Measurements from ENCODE around the gene FAAP100.

FAAP100 gene

DNA sequence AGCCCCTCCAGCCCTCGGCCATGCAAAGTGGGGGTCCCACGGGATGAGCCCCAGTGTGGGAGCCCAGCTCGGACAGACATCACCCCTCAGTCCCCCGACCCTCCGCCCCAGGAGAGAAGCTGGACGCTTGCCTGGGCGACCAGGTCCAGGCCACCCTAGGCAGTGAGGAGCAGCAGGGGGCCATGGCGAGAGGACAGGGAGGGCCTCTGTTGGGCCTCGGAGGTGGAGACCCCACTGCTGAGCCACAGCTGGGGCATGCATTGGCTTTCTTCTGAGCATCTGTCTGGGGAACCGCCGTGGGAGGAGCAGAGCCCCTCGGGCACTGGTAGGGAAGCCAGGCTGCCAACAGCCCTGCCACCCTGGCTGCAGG, 52.6 kb downstream of the FAAP100 start:
- H3K9ac ChIP-seq (ENCODE audit: low read depth in 1 of 2, low read length in 2 of 2): no peak overlapping the region
- no peak overlapping the region for H3K27ac ChIP-seq (ENCODE audit: low read depth, low read length)
- H3K27me3 ChIP-seq (ENCODE audit: control insufficient read depth in 1 of 2, insufficient read depth in 2 of 2, low read length in 2 of 2): no peaks in the 10 kb centered on the region
- no peak overlapping the region for H3K4me3 ChIP-seq (ENCODE audit: low read depth in 1 of 2, low read length in 2 of 2)
- no peaks in the 10 kb centered on the region for H3K4me1 ChIP-seq (ENCODE audit: control insufficient read depth in 1 of 2, insufficient read depth in 2 of 2, low read length in 2 of 2)
- H3K9me3 ChIP-seq (ENCODE audit: control insufficient read depth in 1 of 2, low read length in 2 of 2): no peaks in the 10 kb centered on the region
- no peaks in the 10 kb centered on the region for H3K36me3 ChIP-seq (ENCODE audit: control insufficient read depth in 1 of 2, insufficient read depth in 2 of 2, low read length in 2 of 2)

DNA sequence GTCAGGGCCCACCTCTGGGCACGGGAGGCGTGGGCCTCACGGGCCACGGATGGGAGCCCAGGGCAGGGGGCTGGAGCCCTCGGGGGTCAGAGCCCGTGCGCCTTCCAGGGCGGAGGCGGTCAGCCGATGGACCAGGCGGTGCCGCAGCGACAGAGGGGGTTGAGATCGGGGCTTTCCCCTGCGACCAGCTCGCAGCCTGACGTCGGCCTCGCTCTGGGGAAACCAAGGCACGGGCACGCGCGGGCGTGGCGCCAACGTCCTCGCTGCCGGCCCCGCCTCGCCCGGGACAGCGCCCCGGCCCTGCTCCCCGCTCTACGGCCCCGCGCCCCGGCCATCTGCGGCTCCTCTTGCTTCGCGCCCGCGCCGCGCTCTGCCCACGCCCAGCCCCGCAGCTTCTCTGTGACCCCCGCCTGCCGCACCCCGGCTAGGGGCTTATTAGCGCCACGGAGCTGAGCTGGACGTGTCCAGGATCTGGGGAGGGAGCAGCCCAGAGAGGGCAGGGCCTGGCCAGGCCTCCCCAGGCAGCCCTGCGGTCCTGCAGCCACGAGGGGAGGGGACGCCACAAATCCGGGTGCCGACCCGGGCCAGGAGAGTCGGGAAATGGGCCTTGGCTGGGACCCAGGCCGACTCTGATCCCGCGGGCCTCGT, 53.1 kb downstream of the FAAP100 start:
- Histone ChIP-seq H3K4me3 (ENCODE audit: low read depth in 1 of 2, low read length in 2 of 2) (no peak overlapping the region), H3K27me3 (ENCODE audit: control insufficient read depth in 1 of 2, insufficient read depth in 2 of 2, low read length in 2 of 2) (no peaks in the 10 kb centered on the region), H3K27ac (ENCODE audit: low read depth, low read length) (no peak overlapping the region), H3K9me3 (ENCODE audit: control insufficient read depth in 1 of 2, low read length in 2 of 2) (no peaks in the 10 kb centered on the region), H3K4me1 (ENCODE audit: control insufficient read depth in 1 of 2, insufficient read depth in 2 of 2, low read length in 2 of 2) (no peaks in the 10 kb centered on the region), H3K36me3 (ENCODE audit: control insufficient read depth in 1 of 2, insufficient read depth in 2 of 2, low read length in 2 of 2) (no peaks in the 10 kb centered on the region), H3K9ac (ENCODE audit: low read depth in 1 of 2, low read length in 2 of 2) (no peak overlapping the region)

DNA sequence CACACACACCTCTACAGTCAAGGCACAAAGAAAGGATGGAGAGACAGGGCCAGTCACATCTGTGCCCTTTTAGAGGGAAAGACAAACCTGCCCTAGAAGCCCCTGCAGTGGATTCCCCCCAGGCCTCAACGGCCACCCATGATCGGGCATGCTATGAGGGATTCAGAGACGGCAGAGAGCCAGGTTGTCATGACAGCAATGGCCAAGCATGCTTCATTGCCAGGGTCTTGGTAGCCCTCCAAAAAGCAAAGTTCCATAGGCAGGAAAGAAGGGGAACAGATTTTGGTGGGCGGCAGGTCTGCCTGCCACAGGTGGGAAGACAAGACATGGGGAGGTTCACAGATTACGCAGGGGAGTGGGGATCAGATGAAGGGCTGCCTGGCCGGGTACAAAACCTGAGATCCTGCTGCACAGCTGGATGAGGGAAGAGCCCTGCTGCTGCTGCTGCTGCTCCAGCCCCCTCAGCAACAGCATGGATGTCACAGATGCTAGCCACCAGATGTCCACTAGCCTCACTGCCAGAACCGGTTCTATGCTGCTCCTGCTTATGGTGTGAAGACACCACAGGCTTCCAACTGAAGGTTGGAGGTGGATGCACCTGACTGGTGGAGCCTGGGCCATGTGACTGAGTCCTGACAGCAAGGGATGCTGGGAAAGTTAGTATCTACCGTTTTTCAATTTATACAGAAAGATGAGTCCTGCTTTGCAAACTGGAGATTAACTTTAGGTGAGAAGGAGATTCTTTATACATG, 57.4 kb downstream of the FAAP100 start:
- Histone ChIP-seq H3K4me1 (ENCODE audit: control insufficient read depth in 1 of 2, insufficient read depth in 2 of 2, low read length in 2 of 2) (peaks cover 0 to 10% of the 10 kb centered on the region in 2 donors), H3K36me3 (ENCODE audit: control insufficient read depth in 1 of 2, insufficient read depth in 2 of 2, low read length in 2 of 2) (no peaks in the 10 kb centered on the region), H3K9me3 (ENCODE audit: control insufficient read depth in 1 of 2, low read length in 2 of 2) (no peaks in the 10 kb centered on the region), H3K27ac (ENCODE audit: low read depth, low read length) (no peak overlapping the region), H3K27me3 (ENCODE audit: control insufficient read depth in 1 of 2, insufficient read depth in 2 of 2, low read length in 2 of 2) (peaks cover 0 to 2% of the 10 kb centered on the region in 2 donors), H3K9ac (ENCODE audit: low read depth in 1 of 2, low read length in 2 of 2) (no peak overlapping the region), H3K4me3 (ENCODE audit: low read depth in 1 of 2, low read length in 2 of 2) (no peak overlapping the region)

DNA sequence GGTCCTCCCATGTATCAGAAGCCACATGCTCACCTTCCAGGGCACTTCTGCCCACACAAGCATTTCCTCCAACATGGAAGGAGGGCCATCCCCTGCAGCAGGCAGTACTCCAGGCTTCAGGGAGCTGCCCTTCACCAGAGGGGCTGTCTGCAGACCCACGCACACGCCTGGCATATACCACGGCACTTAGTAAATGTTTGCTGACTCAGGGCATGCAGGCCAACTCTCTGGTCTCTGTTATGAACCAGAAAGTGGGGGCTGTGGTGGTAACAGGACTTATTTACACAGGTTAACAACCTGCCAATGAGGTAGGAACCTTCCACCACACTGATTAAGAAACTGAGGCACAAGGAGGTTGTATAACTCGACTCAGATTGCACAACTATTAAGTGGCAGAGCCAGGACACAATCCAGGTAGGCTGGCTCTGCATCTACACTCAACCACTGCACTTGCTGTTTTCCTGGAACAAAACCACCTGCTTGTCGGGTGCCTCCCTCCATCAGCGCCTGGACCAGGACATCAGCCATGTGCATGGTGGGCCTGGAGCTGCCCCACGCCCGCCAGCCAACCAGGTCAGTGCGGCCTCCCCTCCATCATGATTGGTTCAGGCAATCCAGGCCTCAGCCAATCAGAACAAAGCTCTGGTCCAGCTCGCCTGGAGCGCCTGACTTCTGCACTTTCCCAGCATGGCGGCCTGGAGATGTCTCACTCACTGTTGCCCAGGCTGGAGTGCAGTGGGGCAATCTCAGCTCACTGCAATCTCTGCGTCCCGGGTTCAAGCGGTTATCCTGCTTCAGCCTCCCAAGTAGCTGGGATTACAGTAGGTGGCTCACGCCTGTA, 58.7 kb downstream of the FAAP100 start:
- Histone ChIP-seq H3K9ac (ENCODE audit: low read depth in 1 of 2, low read length in 2 of 2) (no peak overlapping the region), H3K27ac (ENCODE audit: low read depth, low read length) (no peak overlapping the region), H3K36me3 (ENCODE audit: control insufficient read depth in 1 of 2, insufficient read depth in 2 of 2, low read length in 2 of 2) (no peaks in the 10 kb centered on the region), H3K9me3 (ENCODE audit: control insufficient read depth in 1 of 2, low read length in 2 of 2) (no peaks in the 10 kb centered on the region), H3K4me1 (ENCODE audit: control insufficient read depth in 1 of 2, insufficient read depth in 2 of 2, low read length in 2 of 2) (peaks cover 4 to 10% of the 10 kb centered on the region in 2 donors), H3K27me3 (ENCODE audit: control insufficient read depth in 1 of 2, insufficient read depth in 2 of 2, low read length in 2 of 2) (peaks cover 0 to 2% of the 10 kb centered on the region in 2 donors), H3K4me3 (ENCODE audit: low read depth in 1 of 2, low read length in 2 of 2) (no peak overlapping the region)

DNA sequence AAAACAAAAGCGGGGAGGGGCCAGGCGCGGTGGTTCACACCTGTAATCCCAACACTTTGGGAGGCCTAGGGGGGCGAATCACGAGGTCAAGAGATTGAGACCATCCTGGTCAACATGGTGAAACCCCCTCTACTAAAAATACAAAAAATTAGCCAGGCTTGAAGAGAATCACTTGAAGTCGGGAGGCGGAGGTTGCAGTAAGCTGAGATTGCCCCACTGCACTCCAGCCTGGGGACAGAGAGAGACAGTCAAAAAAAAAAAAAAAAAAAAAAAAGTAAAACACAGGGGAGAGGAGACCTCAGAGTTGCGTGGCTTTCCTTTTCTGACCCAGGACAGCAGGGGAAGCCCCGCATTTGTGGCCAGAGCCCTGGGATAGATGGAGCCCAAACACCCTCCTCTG, 59.4 kb downstream of the FAAP100 start:
- peaks cover 0 to 2% of the 10 kb centered on the region in 2 donors for H3K27me3 ChIP-seq (ENCODE audit: control insufficient read depth in 1 of 2, insufficient read depth in 2 of 2, low read length in 2 of 2)
- H3K27ac ChIP-seq (ENCODE audit: low read depth, low read length): no peak overlapping the region
- peaks cover 4 to 10% of the 10 kb centered on the region in 2 donors for H3K4me1 ChIP-seq (ENCODE audit: control insufficient read depth in 1 of 2, insufficient read depth in 2 of 2, low read length in 2 of 2)
- no peaks in the 10 kb centered on the region for H3K36me3 ChIP-seq (ENCODE audit: control insufficient read depth in 1 of 2, insufficient read depth in 2 of 2, low read length in 2 of 2)
- no peak overlapping the region for H3K4me3 ChIP-seq (ENCODE audit: low read depth in 1 of 2, low read length in 2 of 2)
- no peaks in the 10 kb centered on the region for H3K9me3 ChIP-seq (ENCODE audit: control insufficient read depth in 1 of 2, low read length in 2 of 2)
- no peak overlapping the region for H3K9ac ChIP-seq (ENCODE audit: low read depth in 1 of 2, low read length in 2 of 2)

DNA sequence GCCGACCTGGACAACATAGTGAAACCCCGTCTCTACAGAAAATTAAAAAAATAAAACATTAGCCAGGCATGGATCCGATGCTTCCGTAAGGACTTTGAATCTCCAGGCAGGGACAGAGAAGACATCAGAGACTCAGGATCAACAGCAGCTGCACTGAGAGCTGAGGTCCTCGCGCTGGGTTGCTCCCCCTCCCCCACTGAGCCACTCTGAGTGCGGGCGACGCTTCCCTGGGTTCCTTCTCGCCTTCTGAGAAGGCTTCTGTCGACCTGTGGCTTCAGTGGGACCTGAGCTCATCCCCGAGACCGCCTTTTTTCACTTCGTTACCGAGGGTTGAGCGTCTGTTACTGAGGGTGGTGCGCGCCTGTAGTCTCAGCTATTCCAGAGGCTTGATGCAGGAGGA, 60.0 kb downstream of the FAAP100 start:
- Histone ChIP-seq H3K9me3 (ENCODE audit: control insufficient read depth in 1 of 2, low read length in 2 of 2) (no peaks in the 10 kb centered on the region), H3K4me1 (ENCODE audit: control insufficient read depth in 1 of 2, insufficient read depth in 2 of 2, low read length in 2 of 2) (peaks cover 4 to 15% of the 10 kb centered on the region in 2 donors), H3K27me3 (ENCODE audit: control insufficient read depth in 1 of 2, insufficient read depth in 2 of 2, low read length in 2 of 2) (peaks cover 0 to 2% of the 10 kb centered on the region in 2 donors), H3K9ac (ENCODE audit: low read depth in 1 of 2, low read length in 2 of 2) (no peak overlapping the region), H3K36me3 (ENCODE audit: control insufficient read depth in 1 of 2, insufficient read depth in 2 of 2, low read length in 2 of 2) (no peaks in the 10 kb centered on the region), H3K27ac (ENCODE audit: low read depth, low read length) (no peak overlapping the region), H3K4me3 (ENCODE audit: low read depth in 1 of 2, low read length in 2 of 2) (no peak overlapping the region)

DNA sequence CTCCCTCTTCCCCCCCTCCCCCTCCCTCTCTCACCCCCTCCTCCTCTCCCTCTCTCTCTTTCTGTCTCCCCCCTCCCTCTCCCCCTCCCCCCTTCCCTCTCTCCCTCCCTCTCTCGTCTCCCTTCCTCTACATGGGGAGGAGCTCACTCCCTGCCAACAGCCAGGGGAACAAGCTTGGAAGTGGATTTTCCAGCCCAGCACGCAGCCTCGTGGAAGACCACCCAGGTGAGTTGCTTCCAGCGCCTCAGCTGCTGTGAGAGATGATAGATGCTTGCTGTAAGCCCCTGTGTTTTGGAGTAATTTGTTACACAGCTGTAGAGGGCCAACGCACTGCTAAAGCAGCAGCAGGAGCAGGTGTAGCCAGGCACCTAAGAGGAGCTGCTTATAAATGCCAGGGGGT, 60.4 kb downstream of the FAAP100 start:
- Histone ChIP-seq H3K27ac (ENCODE audit: low read depth, low read length) (no peak overlapping the region), H3K36me3 (ENCODE audit: control insufficient read depth in 1 of 2, insufficient read depth in 2 of 2, low read length in 2 of 2) (no peaks in the 10 kb centered on the region), H3K9me3 (ENCODE audit: control insufficient read depth in 1 of 2, low read length in 2 of 2) (no peaks in the 10 kb centered on the region), H3K4me1 (ENCODE audit: control insufficient read depth in 1 of 2, insufficient read depth in 2 of 2, low read length in 2 of 2) (peaks cover 4 to 15% of the 10 kb centered on the region in 2 donors), H3K9ac (ENCODE audit: low read depth in 1 of 2, low read length in 2 of 2) (no peak overlapping the region), H3K4me3 (ENCODE audit: low read depth in 1 of 2, low read length in 2 of 2) (no peak overlapping the region), H3K27me3 (ENCODE audit: control insufficient read depth in 1 of 2, insufficient read depth in 2 of 2, low read length in 2 of 2) (peaks cover 0 to 2% of the 10 kb centered on the region in 2 donors)

DNA sequence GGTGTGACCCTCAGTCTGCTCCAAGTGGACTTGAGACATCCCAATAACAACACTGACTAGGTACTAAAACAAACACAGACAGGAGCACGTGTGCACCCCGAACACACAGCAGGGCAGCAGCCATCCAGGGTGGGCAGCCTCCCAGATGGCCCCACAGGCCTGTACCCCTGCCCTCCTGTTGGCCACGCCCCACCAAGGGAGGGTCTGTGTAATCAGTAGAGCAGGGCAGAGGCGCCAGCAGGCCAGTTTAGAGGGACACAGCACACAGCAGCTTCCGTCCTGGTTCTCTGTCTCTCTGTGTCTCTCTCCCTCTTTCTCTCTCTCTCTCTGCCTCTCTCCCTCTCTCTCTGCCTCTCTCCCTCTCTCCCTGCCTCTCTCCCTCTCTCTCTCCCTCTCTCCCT, 61.0 kb downstream of the FAAP100 start:
- Histone ChIP-seq H3K4me3 (ENCODE audit: low read depth in 1 of 2, low read length in 2 of 2) (no peak overlapping the region), H3K4me1 (ENCODE audit: control insufficient read depth in 1 of 2, insufficient read depth in 2 of 2, low read length in 2 of 2) (peaks cover 4 to 15% of the 10 kb centered on the region in 2 donors), H3K9ac (ENCODE audit: low read depth in 1 of 2, low read length in 2 of 2) (no peak overlapping the region), H3K27me3 (ENCODE audit: control insufficient read depth in 1 of 2, insufficient read depth in 2 of 2, low read length in 2 of 2) (peaks cover 0 to 2% of the 10 kb centered on the region in 2 donors), H3K36me3 (ENCODE audit: control insufficient read depth in 1 of 2, insufficient read depth in 2 of 2, low read length in 2 of 2) (no peaks in the 10 kb centered on the region), H3K27ac (ENCODE audit: low read depth, low read length) (no peak overlapping the region), H3K9me3 (ENCODE audit: control insufficient read depth in 1 of 2, low read length in 2 of 2) (no peaks in the 10 kb centered on the region)

DNA sequence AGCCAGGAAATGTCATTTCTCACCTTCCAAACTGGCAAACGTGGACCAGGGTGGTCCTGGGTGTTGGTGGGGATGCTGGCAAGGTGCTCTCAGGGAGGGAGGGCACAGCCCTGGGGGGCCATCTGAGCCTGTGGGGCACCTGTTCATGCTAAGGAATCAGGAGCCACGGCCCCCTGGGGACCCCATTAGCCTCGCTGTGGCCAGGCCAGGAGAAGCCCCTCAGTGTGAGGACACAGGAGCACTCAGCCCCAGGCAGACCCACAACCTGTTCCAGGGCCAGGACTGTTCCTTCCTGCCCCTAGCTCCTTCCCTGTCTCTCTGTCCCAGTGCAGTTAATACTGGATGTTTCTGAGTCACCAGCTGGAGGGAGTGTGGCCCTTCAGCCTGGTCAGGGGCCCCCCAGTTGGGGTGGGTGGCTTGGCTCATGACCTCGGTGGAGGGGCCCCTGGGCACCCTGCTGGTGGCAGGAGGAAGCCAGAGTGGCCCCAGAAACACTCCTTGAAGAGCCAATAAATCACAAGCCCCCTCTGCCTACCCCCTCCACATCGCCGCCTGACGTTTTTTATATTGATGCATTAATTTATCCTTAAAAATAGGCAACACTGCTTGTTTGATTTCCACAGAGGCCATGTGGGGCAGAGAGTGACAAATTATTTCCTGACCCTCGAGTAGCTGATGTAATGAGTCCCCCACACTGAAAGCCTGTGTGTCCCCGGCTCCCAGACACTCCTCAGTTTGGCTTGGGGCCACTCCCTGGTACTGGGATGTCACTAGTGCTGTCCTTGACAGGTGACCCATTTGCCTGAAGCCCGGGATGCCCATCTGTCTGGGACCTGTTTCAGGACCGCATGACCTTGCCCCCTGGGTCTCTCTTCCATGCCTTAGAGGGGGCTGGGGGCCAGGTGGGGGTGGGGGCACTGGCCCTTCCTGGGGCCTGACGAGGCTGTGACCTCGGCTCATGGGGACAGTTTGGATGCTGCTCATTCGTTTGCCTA, 61.9 kb downstream of the FAAP100 start:
- Histone ChIP-seq H3K9ac (ENCODE audit: low read depth in 1 of 2, low read length in 2 of 2) (no peak overlapping the region), H3K4me1 (ENCODE audit: control insufficient read depth in 1 of 2, insufficient read depth in 2 of 2, low read length in 2 of 2) (peaks cover 4 to 15% of the 10 kb centered on the region in 2 donors), H3K9me3 (ENCODE audit: control insufficient read depth in 1 of 2, low read length in 2 of 2) (no peaks in the 10 kb centered on the region), H3K36me3 (ENCODE audit: control insufficient read depth in 1 of 2, insufficient read depth in 2 of 2, low read length in 2 of 2) (no peaks in the 10 kb centered on the region), H3K27ac (ENCODE audit: low read depth, low read length) (no peak overlapping the region), H3K27me3 (ENCODE audit: control insufficient read depth in 1 of 2, insufficient read depth in 2 of 2, low read length in 2 of 2) (peaks cover 0 to 2% of the 10 kb centered on the region in 2 donors), H3K4me3 (ENCODE audit: low read depth in 1 of 2, low read length in 2 of 2) (no peak overlapping the region)

Data from duodenal mucosa (tissue), 2 donors.